ENCODE data around the gene FAM240A. TPM values are rescaled to one million over a fixed set of nuclear protein-coding genes. Genes with fewer than 3 reads are reported as not detected.
"Not testable (repeated sequence)": the region's sequence is repeated elsewhere in the genome, so short reads cannot be mapped to it uniquely, and the experiment has no call there.

Gene FAM240A
- total RNA-seq, 2 donors from 2014 or later: not detected

GRCh38 chr3:46585799-46586693, 26.3 kb upstream of the FAM240A start:
- ATAC-seq (peak; percentile 99), DNase-seq (no peak)
- intact Hi-C loops (cut with DNase I, micrococcal nuclease): no loop called here

GRCh38 chr3:46586738-46587246, 25.5 kb upstream of the FAM240A start:
- ATAC-seq (peak; percentile 62), DNase-seq (no peak)
- intact Hi-C loops (cut with DNase I, micrococcal nuclease): no loop called here

GRCh38 chr3:46587268-46587667, 25.1 kb upstream of the FAM240A start:
- ATAC-seq; DNase-seq; intact Hi-C loops (cut with DNase I, micrococcal nuclease): not testable (repeated sequence)

- intact Hi-C loops (cut with DNase I, micrococcal nuclease): no loop called here
Observed at GRCh38 chr3:46593274-46593862, 19.0 kb upstream of the FAM240A start.

GRCh38 chr3:46593979-46594378, 18.3 kb upstream of the FAM240A start:
- ATAC-seq: no peak
- DNase-seq: no peak
- intact Hi-C loops (cut with DNase I, micrococcal nuclease): no loop called here

More at GRCh38 chr3:46593274-46593862, 19.0 kb upstream of the FAM240A start:
- ATAC-seq (no peak), DNase-seq (no peak)

- intact Hi-C loops (cut with DNase I, micrococcal nuclease): no loop called here
Observed at GRCh38 chr3:46594723-46595122, 17.6 kb upstream of the FAM240A start.

GRCh38 chr3:46595819-46596314, 16.5 kb upstream of the FAM240A start:
- DNase-seq (no peak), ATAC-seq (no peak)
- intact Hi-C loops (cut with DNase I, micrococcal nuclease): no loop called here

More at GRCh38 chr3:46594723-46595122, 17.6 kb upstream of the FAM240A start:
- DNase-seq: no peak
- ATAC-seq: no peak

- intact Hi-C loops (cut with DNase I, micrococcal nuclease): no loop called here
- DNase-seq (no peak), ATAC-seq (no peak)
Observed at GRCh38 chr3:46599590-46599989, 12.7 kb upstream of the FAM240A start.

GRCh38 chr3:46603446-46604046, 8.8 kb upstream of the FAM240A start:
- no peak for DNase-seq
- peak; percentile 51 for ATAC-seq
- intact Hi-C loops (cut with DNase I, micrococcal nuclease): no loop called here

- no peak for DNase-seq
- no peak for ATAC-seq
- intact Hi-C loops (cut with DNase I, micrococcal nuclease): no loop called here
Observed at GRCh38 chr3:46604127-46604526, 8.2 kb upstream of the FAM240A start.

GRCh38 chr3:46607603-46608028, 4.7 kb upstream of the FAM240A start:
- ATAC-seq: no peak

GRCh38 chr3:46609212-46609721, 3.1 kb upstream of the FAM240A start:
- ATAC-seq: no peak
- DNase-seq: no peak
- intact Hi-C loops (cut with DNase I, micrococcal nuclease): no loop called here

More at GRCh38 chr3:46607603-46608028, 4.7 kb upstream of the FAM240A start:
- DNase-seq: no peak
- intact Hi-C loops (cut with DNase I, micrococcal nuclease): no loop called here

- DNase-seq (no peak), ATAC-seq (no peak)
- intact Hi-C loops (cut with DNase I, micrococcal nuclease): no loop called here
Observed at GRCh38 chr3:46609944-46610722, 2.2 kb upstream of the FAM240A start.

- intact Hi-C loops (cut with DNase I, micrococcal nuclease): no loop called here
- DNase-seq (no peak), ATAC-seq (no peak)
Observed at GRCh38 chr3:46613313-46614005, 1.1 kb downstream of the FAM240A start.

GRCh38 chr3:46614431-46614830, 2.1 kb downstream of the FAM240A start:
- intact Hi-C loops (cut with DNase I, micrococcal nuclease): no loop called here

GRCh38 chr3:46615050-46615775, 2.9 kb downstream of the FAM240A start:
- intact Hi-C loops (cut with DNase I, micrococcal nuclease): no loop called here

More at GRCh38 chr3:46614431-46614830, 2.1 kb downstream of the FAM240A start:
- DNase-seq (no peak), ATAC-seq (no peak)

GRCh38 chr3:46615976-46616375, 3.7 kb downstream of the FAM240A start:
- intact Hi-C loops (cut with DNase I, micrococcal nuclease): no loop called here
- ATAC-seq (no peak), DNase-seq (no peak)

More at GRCh38 chr3:46615050-46615775, 2.9 kb downstream of the FAM240A start:
- DNase-seq (no peak), ATAC-seq (no peak)

Measured in left colon (tissue), 2 donors.